Mononuclear cell (primary cell): ENCODE measurements around the gene DAB2IP. TPM values are rescaled to one million over a fixed set of nuclear protein-coding genes. Genes with fewer than 3 reads are reported as not detected.

Experiments
- H3K27me3 ChIP-seq: 2 replicates; pipeline ENCODE4 v1.6.0; 2011; ENCODE audit warnings: low read length, control low read depth; ENCODE audit not compliant: insufficient read depth
- H3K4me1 ChIP-seq: 2 replicates; pipeline ENCODE4 v1.5.1; 2011; ENCODE audit warnings: mild to moderate bottlenecking, low read length, control low read depth; ENCODE audit not compliant: insufficient read depth
- H3K4me3 ChIP-seq: 2 replicates; pipeline ENCODE4 v1.5.1; 2011; ENCODE audit warnings: mild to moderate bottlenecking, low read length, moderate library complexity
- H3K9me3 ChIP-seq: 2 replicates; pipeline ENCODE4 v1.5.1; 2011; ENCODE audit warnings: low read depth, mild to moderate bottlenecking, control low read depth, low read length
- total RNA-seq: library from RNA; depleted of rRNA; stranded (reverse); fragments of >200 nt; gene quantifications from one replicate; pipeline ENCODE4 v1.2.3, GENCODE V29; 2012

The DAB2IP gene
- total RNA-seq, 1 donor: 0.10 TPM

- Histone ChIP-seq H3K27me3 (no peaks in the 10 kb centered on the region), H3K4me3 (no peak overlapping the region), H3K4me1 (no peaks in the 10 kb centered on the region)
Measured at GRCh38 chr9:121717141-121717991, 65.9 kb downstream of the DAB2IP start.

GRCh38 chr9:121718084-121718483 lies 66.7 kb downstream of the DAB2IP start:
- H3K27me3 ChIP-seq: no peaks in the 10 kb centered on the region
- H3K9me3 ChIP-seq: no peaks in the 10 kb centered on the region
- no peak overlapping the region for H3K4me3 ChIP-seq
- H3K4me1 ChIP-seq: no peaks in the 10 kb centered on the region

More at GRCh38 chr9:121717141-121717991, 65.9 kb downstream of the DAB2IP start:
- H3K9me3 ChIP-seq: no peaks in the 10 kb centered on the region

- Histone ChIP-seq H3K4me3 (no peak overlapping the region), H3K9me3 (no peaks in the 10 kb centered on the region), H3K4me1 (no peaks in the 10 kb centered on the region), H3K27me3 (no peaks in the 10 kb centered on the region)
Measured at GRCh38 chr9:121718501-121718900, 67.1 kb downstream of the DAB2IP start.

GRCh38 chr9:121720311-121721057 lies 69.0 kb downstream of the DAB2IP start:
- Histone ChIP-seq H3K4me3 (no peak overlapping the region), H3K4me1 (no peaks in the 10 kb centered on the region), H3K9me3 (no peaks in the 10 kb centered on the region), H3K27me3 (no peaks in the 10 kb centered on the region)

- H3K4me3 ChIP-seq: no peak overlapping the region
- no peaks in the 10 kb centered on the region for H3K4me1 ChIP-seq
- H3K27me3 ChIP-seq: no peaks in the 10 kb centered on the region
- no peaks in the 10 kb centered on the region for H3K9me3 ChIP-seq
Measured at GRCh38 chr9:121721058-121721350, 69.6 kb downstream of the DAB2IP start.

GRCh38 chr9:121721770-121722169 lies 70.3 kb downstream of the DAB2IP start:
- Histone ChIP-seq H3K4me3 (no peak overlapping the region), H3K4me1 (no peaks in the 10 kb centered on the region), H3K9me3 (no peaks in the 10 kb centered on the region), H3K27me3 (no peaks in the 10 kb centered on the region)

- H3K9me3 ChIP-seq: no peaks in the 10 kb centered on the region
- no peak overlapping the region for H3K4me3 ChIP-seq
- H3K4me1 ChIP-seq: no peaks in the 10 kb centered on the region
- H3K27me3 ChIP-seq: no peaks in the 10 kb centered on the region
Measured at GRCh38 chr9:121725008-121725775, 73.8 kb downstream of the DAB2IP start.

GRCh38 chr9:121727295-121728020 lies 76.0 kb downstream of the DAB2IP start:
- H3K4me3 ChIP-seq: no peak overlapping the region
- no peaks in the 10 kb centered on the region for H3K4me1 ChIP-seq
- H3K9me3 ChIP-seq: no peaks in the 10 kb centered on the region
- H3K27me3 ChIP-seq: no peaks in the 10 kb centered on the region

GRCh38 chr9:121728916-121729315 lies 77.5 kb downstream of the DAB2IP start:
- Histone ChIP-seq H3K4me1 (peaks cover 3% of the 10 kb centered on the region), H3K27me3 (no peaks in the 10 kb centered on the region), H3K9me3 (no peaks in the 10 kb centered on the region), H3K4me3 (no peak overlapping the region)

- H3K4me1 ChIP-seq: peaks cover 3% of the 10 kb centered on the region
- H3K9me3 ChIP-seq: no peaks in the 10 kb centered on the region
- no peak overlapping the region for H3K4me3 ChIP-seq
- H3K27me3 ChIP-seq: peaks cover 3% of the 10 kb centered on the region
Measured at GRCh38 chr9:121729769-121730562, 78.5 kb downstream of the DAB2IP start.

GRCh38 chr9:121731090-121731489 lies 79.7 kb downstream of the DAB2IP start:
- H3K9me3 ChIP-seq: no peaks in the 10 kb centered on the region
- H3K4me3 ChIP-seq: no peak overlapping the region
- peaks cover 13% of the 10 kb centered on the region for H3K27me3 ChIP-seq
- H3K4me1 ChIP-seq: peaks cover 7% of the 10 kb centered on the region

- no peaks in the 10 kb centered on the region for H3K9me3 ChIP-seq
- H3K27me3 ChIP-seq: peaks cover 14% of the 10 kb centered on the region
- H3K4me1 ChIP-seq: peaks cover 7% of the 10 kb centered on the region
- no peak overlapping the region for H3K4me3 ChIP-seq
Measured at GRCh38 chr9:121731919-121732318, 80.5 kb downstream of the DAB2IP start.

- no peaks in the 10 kb centered on the region for H3K9me3 ChIP-seq
- H3K4me1 ChIP-seq: peaks cover 7% of the 10 kb centered on the region
Measured at GRCh38 chr9:121732389-121732788, 81.0 kb downstream of the DAB2IP start.

GRCh38 chr9:121732886-121733285 lies 81.5 kb downstream of the DAB2IP start:
- H3K4me1 ChIP-seq: peaks cover 7% of the 10 kb centered on the region

More at GRCh38 chr9:121732389-121732788, 81.0 kb downstream of the DAB2IP start:
- peaks cover 17% of the 10 kb centered on the region for H3K27me3 ChIP-seq
- H3K4me3 ChIP-seq: no peak overlapping the region

More at GRCh38 chr9:121732886-121733285, 81.5 kb downstream of the DAB2IP start:
- Histone ChIP-seq H3K4me3 (no peak overlapping the region), H3K9me3 (no peaks in the 10 kb centered on the region), H3K27me3 (peaks cover 17% of the 10 kb centered on the region)
